ENCODE results near the gene DHDDS.

Gene DHDDS

GRCh38 chr1:26517766-26518049, 85.6 kb downstream of the DHDDS start:
- TF ChIP-seq CTCF (conservative IDR thresholded peaks at IDR 0.05; ENCODE audit: low read depth, low read length): no peak
- no peak for DNase-seq (ENCODE audit: low read depth)

GRCh38 chr1:26518355-26518754, 86.2 kb downstream of the DHDDS start:
- H3K4me3 ChIP-seq (ENCODE audit: low read depth, low read length): no peak overlapping the region
- DNase-seq (ENCODE audit: low read depth): no peak
- no peak for TF ChIP-seq CTCF (conservative IDR thresholded peaks at IDR 0.05; ENCODE audit: low read depth, low read length)

More at GRCh38 chr1:26517766-26518049, 85.6 kb downstream of the DHDDS start:
- no peak overlapping the region for H3K4me3 ChIP-seq (ENCODE audit: low read depth, low read length)

- no peak for TF ChIP-seq CTCF (conservative IDR thresholded peaks at IDR 0.05; ENCODE audit: low read depth, low read length)
- no peak overlapping the region for H3K4me3 ChIP-seq (ENCODE audit: low read depth, low read length)
- DNase-seq (ENCODE audit: low read depth): no peak
Observed at GRCh38 chr1:26520339-26520738, 88.2 kb downstream of the DHDDS start.
